HG03571 (cell line): ENCODE measurements around the gene ANKRD29.
"Not testable (repeated sequence)": the region's sequence is repeated elsewhere in the genome, so short reads cannot be mapped to it uniquely, and the experiment has no call there.

Experiments
- ATAC-seq: cut with Tn5 transposase; IDR thresholded peaks from one replicate; pipeline ENCODE4 v1.9.1; 2021; ENCODE audit not compliant: unreplicated experiment

Gene ANKRD29

DNA sequence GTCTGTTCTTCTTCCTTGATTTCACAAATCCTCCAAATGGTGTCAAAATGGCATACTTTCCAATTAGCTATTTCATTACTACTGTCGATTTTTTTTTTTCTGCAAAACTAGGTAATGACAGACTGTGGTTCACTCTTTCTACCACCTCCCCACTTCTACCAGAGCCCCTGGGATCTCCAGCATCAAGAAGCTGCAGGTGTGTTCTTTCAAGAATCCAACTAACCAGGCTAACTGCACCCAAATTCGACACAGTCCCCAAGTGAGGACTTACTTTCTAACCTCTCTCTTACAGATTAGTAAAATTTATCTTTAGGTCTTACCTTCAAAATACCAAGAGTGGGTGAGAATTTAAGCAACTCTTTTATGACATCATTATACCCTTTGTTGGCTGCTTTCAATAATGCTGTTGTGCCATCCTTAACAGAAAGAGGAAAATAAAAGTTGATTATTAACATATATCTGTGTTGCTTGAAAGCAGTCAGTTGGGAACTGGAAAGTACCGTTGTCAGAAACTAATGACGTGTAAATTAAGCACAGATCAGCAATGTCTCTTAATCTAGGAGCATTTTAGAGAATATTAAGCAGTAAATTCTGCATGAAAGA is 45.2 kb downstream of the ANKRD29 start:
- peak; percentile 57 for ATAC-seq

DNA sequence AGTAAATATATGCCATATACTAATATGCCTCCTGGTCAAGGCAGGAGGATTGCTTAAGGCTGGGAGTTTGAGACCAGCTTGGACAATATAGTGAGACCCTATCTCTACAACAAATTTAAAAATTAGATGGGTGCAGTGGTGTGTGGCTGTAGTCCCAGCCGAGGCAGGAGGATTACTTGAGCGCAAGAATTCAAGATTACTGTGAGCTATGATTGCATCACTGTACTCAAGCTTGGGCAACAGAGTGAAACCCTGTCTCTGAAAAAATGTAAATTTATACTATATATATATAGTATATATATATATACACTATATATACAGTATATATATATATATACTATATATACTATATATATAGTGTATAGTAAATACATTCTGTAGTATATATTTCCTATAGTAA is 46.5 kb downstream of the ANKRD29 start:
- ATAC-seq: no peak

DNA sequence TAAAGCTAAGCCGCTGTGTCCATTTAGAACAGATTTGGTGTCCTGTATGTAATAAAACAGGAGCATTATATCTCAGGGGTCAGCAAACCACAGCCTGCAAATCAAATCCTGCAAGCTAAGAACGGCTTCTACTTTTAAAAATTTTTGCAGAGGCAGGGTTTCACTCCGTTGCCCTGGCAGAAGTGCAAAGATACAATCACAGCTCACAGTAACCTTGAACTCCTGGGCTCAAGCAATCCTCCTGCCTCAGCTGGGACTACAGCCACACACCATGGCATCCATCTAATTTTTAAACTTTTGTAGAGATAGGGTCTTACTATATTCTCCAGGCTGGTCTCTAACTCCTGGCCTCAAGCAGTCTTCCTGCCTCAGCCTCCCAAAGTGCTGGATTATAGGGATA is 47.8 kb downstream of the ANKRD29 start:
- ATAC-seq: no peak

DNA sequence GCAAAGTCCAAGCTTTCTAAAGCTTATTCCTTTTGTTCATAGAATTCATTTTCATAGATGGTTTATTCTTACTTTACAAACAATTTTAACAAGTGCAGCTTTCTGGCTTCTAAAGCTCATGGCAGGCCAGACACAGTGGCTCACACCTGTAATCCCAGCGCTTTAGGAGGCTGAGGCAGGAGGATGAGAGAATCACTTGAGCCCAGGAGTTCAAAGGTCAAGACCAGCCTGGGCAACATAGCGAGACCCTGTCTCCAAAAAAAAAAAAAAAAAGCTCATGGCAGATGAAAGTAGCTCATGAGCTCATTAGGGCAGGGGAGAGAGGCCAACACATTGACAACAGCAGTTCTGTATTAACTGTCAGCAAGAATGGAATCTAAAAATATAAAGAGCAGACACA is 48.3 kb downstream of the ANKRD29 start:
- no peak for ATAC-seq

DNA sequence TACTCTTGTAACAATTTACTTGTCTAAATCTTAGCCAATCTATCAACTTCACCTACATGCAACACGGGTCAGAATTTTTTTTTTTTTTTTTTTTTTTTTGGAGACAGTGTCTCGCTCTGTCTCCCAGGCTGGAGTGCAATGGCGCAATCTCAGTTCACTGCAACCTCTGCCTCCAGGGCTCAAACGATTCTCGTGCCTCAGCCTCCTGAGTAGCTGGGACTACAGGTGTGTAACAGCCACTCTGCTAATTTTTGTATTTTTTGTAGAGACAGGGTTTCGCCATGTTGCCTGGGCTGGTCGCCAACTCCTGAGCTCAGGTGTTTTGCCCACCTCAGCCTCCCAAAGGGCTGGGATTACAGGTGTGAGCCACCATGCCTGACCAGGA is 49.6 kb downstream of the ANKRD29 start:
- not testable (repeated sequence) for ATAC-seq

DNA sequence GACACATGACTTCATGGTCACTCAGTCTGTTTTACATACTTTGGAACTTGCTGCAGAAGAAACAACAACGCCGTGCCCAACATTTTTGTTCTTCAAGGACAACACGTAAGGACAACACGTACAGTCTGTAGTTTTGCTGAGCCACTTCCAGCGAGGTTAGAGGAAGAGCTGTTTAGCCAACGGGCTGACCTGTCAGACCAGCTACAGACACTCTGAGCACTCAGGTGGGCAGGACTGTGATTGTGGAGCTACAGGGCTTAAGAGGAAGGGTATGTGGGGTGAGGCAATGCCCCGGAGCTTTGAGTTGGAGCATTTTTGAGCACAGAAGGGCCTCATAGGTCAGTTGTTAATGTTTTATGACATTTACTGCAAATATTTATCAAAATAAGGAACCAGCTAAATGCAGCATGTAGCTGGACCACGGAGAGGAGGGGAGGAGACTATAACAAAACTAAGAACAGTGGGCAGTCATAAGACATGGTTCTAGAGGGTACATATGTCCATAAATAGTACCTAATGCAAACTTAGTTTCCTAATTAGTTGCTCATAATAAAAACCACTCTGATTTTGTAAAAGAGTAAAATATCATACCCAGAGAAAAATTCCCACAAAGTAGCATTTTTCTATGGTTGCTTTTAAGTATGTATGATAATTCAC is 50.1 kb downstream of the ANKRD29 start:
- peak; percentile 51 for ATAC-seq

DNA sequence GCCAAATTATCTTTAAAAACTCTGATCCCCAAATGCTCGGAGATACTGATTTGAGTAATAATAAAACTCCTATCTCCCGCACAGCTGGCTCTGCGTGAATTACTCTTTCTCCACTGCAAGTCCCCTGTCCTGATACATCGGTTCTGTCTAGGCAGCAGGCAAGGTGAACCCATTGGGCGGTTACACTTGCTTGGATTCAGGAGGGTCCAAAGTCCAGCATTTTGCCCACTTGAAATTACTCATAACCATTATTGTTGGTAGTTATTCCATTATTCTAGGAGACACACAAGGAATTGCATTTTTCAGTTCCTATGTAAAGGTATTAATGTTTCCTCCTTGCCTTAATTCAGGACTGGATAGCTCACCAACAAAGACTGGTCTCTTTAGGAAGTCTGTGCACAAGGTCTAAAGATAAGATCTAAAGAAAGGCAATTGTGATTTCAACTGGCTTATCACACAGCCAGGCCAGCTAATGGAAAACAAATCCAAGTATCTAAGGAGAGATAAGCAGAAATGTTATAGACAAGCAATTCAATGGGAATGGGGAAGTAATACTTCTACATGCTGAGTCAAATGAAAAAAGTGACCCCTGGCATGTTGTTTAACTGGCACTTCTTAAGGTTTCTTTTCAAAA is 53.2 kb downstream of the ANKRD29 start:
- no peak for ATAC-seq

DNA sequence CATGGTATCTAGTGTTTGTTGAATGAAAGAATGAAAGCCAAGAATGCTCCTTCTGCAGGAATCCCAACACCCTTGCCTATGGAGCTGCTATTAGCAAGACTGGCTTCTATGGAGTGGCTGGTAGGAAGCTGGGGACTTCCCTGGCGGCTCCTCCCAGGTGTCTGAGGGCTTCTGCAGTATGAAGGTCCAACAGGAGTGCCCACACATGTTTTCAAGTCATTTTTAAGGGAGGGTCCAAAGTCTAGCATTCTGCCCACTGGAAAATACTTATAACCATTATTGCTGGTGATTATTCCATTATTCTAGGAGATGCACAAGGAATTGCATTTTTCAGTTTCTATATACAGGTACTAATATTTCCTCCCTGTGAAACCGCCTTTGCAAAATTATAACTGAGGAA is 54.5 kb downstream of the ANKRD29 start:
- no peak for ATAC-seq

DNA sequence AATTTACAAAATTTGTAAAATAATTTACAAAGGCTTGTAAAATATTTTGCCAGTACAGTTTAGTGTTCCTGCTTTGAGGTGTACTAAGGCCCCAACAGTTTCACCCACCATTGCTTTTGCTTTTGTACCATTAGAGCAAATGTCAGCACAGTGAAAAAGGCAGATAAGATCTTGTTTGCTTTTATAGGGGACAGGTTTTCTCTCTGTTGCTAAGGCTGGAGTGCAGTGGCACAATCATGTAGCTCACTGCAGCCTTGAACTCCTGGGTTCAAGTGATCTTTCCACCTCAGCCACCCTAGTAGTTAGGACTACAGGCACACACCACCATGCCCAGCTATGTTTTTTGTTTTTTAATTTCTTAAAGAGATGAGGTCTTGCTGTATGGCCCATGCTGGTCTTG is 56.8 kb downstream of the ANKRD29 start:
- no peak for ATAC-seq

DNA sequence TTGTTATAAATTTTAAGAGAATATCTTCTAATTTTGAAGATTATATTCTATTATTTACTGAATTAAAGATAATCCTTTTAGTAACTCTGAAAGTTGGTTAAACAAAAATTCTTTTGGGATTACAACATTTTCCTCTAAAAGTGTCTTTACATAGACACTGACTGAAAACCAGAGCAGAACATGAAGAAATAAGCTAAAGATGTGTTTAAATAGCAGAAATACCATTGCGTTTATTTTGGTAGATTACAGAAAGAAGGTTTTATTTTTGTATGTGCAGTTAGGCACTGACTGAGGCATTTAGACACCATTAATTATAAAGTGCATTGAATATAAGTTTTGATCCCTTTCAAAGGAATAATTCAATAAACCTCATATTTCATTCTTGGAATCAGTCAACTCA is 62.9 kb downstream of the ANKRD29 start:
- no peak for ATAC-seq

DNA sequence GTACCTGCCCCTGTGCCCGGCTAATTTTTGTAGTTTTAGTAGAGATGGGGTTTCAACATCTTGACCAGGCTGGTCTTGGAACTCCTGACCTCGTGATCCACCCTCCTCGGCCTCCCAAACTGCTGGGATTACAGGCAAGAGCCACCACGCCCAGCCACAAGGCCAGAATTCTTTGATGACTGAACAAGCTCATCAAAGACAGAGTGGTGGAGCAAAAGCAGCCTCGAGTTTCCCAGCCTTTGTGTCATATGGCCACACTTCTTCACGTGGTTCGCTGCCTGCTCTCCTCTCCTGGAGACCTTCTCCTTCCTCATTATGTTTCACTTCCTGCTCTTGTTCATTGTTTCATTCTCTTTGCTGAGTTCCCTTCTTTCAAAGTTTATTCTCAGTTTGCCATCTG is 66.5 kb downstream of the ANKRD29 start:
- no peak for ATAC-seq

DNA sequence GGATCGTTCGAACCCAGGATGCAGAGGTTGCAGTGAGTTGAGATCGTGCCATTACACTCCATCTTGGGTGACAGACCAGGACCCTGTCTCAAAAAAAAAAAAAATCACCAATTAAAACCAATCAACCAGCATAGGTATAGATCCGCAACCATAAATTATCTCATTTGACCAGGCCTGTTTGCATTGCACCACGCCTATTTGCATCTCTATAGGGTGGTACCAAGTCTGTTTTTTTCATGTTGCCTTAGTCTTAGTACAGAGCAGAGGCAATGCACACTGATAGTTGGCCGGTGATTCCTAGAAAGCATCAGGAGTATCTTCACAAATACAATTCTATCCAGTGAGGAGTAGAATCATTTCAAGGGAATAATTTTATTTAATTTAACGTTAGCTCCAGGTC is 67.1 kb downstream of the ANKRD29 start:
- no peak for ATAC-seq

DNA sequence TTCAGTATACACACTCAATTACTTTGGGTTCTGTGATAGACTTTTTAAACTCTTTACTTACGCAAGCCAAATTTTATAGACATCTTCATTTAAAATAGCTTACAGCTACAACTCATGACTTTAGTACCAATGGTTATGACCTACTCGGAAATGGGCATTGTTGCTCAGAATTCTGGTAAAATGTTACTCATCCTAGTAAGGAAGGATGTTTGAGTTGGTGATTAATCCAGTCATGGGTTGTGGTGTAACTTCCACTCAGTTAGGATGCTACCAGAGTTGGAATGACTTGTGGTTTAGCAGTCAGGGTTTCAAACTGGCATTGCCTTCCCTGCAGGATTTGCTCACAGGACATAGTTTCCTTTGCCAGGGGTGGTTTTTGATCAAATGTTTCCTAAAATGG is 69.0 kb downstream of the ANKRD29 start:
- no peak for ATAC-seq

DNA sequence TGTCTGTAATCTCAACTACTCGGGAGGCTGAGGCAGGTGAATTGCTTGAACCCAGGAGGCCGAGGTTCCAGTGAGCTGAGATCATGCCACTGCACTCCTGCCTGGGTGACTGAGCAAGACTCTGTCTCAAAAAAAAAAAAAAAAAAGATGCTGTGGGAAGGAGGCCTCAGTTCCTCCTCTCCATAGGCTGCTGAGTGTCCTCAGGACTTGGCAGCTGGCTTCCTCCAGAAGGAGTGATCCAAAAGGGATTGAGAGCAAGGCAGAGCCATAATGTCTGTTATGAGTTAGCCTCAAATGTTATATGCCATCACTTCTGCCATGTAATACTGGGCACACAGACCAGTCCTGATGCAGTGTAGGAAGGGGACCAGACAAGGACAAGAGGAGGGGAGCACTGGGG is 69.8 kb downstream of the ANKRD29 start:
- no peak for ATAC-seq

DNA sequence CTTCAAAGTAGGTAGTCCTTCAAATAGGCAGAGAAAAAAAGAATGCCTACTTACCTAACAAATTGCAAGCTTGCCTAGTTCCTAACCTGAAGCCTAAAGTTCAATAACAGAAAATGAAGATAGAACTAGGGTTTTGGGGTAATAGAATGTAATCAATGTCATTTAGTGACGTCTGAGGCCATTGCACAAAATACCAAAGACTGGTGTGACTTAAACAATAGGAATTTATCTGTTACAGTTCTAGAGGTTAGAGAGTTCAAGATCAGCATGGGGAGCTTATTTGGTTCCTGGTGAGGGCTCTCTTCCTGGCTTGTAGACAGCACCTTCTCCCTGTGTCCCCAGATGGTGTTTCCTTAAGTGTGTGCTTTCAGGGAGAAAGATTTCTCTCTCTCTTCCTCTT is 71.7 kb downstream of the ANKRD29 start:
- ATAC-seq: no peak

DNA sequence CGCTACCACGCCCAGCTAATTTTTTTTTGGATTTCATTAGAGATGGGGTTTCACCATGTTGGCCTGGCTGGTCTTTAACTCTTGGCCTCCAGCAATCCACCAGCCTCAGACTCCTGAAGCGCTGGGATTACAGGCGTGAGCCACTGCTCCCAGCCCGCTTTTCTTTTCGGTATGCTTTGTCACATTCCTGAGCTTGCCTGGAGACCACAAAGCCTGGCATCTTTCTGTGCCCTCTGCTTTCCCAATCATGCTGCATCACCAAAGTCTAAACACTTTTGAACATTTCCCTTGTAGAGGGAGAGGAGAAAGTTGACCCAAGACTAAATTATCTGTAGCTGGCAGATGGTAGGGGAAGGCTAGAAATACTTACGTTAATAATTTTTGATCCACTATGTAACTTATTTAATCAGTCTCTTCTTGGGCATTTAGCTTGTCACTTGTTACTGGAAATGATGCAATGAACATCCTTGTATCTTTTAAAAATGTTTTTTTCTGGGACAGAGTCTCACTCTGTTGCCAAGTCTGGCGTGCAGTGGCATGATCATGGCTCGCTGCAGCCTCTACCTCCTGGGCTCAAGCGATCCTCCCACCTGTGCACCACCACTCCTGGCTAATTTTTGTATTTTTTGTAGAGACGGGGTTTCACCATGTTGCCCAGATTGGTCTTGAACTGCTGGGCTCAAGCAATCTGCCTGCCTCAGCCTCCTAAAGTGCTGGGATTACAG is 73.7 kb downstream of the ANKRD29 start:
- no peak for ATAC-seq

DNA sequence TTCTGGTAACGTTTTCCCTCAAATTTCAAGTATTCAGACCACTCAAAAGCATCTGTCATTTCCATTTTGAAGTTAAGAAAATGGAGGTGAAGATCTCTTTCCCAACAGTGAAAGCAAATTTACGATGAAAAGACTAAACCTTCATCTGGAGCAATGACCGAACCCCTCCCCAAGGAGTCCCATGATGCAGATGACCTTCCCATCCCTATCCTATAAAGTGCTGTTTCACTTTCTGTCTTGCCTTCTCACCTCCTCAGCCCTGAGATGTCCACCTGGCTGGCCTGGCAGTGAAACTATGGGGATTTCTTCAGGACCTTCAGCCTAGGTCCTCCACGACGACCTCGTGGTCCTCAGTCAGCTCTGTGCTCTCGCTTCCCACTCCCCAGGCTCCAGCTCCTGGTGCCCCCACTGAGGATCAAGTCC is 75.5 kb downstream of the ANKRD29 start:
- no peak for ATAC-seq

DNA sequence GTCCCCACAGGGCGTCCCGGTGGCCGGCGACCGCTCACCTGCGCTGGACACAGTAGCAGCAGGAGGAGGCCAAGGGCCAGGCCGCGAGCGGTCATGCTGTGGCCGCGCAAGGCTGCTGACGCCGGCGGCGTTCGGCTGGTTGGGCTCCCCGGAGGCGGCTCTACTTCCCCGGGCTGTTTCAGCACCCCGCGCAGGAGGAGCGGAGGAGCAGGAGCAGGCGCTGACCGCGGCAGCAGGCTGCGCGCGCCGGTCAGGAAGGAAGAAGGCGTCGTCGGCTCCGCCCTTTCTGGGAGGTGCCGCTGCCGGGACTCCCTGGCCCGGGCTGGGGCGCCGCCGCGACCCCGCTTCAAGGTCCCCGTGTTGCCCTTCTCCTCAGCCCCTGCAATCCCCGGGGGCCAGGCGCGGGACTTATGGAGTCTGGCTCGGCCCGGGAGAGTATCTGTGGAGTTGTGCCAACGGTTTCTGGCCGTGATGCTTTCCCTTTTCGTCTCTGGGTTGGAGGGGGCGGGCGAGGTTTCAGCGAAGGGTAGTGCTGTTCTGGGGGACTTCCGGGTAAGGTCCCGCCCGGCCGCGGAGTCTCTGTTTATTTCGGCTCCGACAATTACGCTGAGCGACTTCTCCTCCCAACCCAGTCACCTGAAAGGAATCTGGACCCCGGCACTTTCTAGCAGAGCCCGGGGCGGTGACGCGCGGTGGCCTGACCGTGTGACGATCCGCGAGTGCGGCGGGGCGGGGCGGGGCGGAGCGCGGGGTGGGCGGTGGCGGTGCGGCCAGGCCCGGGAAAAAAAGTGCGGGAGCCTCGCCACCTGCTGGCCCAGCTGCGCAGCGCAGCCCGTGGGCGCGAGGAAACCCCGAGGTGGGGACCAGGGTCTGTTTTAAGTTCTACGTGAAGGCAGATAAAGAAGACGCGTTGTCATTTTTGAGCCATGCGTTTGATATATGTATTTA is 76.2 kb downstream of the ANKRD29 start, which contains the start of gene NPC1:
TSS of gene NPC1 (minus strand) at position 258 of the 948 bp plus-strand sequence. CDS start at position 95, 163 bp downstream.
- peak; percentile 86 for ATAC-seq

DNA sequence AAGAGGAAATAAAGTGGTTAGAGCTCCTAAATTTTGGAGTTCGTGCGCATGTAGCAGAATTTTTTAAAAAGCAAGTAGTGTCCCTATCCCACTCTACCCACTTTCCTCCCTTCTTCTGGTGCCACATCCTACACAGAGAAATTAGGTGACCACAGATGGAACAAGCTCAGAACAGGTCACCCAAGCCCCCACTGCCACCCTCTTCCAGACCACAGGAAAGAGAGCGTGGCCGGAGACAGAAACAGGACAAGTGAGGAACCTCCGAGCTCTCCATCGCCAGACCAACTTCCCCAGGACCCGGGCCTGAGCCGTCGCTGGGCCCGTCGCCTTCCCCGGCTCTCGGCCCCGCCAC is 76.8 kb downstream of the ANKRD29 start:
- no peak for ATAC-seq

DNA sequence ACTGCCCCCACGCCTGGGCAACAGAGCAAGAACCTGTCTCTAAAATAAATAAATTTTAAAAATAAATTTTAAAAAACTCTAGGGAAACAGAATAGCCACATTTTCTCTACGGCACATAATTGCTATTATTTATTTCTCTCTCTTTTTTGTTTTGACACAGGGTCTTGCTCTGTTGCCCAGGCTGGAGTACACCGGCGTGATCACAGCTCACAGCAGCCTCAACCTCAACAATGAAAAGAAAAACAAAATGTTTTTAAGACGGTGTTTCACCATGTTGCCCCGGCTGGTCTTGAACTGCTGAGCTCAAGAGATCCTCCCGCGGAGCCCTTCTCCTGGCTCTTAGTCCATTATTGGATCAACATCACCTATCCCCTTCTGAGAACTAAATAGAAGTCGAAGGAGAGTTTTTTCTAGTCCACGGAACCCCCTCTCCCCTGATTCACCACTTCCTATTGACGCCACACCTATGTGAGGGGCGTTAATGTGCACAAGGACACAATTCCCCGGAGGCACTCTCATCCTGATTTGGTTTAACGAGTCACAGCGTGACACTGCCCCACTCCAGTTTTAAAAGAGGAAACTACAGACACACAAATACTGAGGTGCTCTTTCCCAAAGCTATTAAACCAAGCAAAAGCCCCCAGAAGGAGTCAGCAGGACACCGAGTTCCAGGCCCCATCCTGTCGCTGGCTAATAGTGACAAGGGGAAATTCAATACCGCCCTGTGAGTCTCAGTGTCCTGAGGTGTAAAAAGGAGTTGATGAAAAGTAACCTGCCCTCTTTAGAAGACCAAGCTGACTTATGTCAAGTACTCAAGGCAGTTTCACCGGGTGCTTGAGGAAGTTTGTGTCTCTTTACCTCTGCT is 77.5 kb downstream of the ANKRD29 start:
- no peak for ATAC-seq
